ENCODE data around the gene CD9. TPM values are rescaled to one million over a fixed set of nuclear protein-coding genes. Genes with fewer than 3 reads are reported as not detected.
"Not testable (repeated sequence)": the region's sequence is repeated elsewhere in the genome, so short reads cannot be mapped to it uniquely, and the experiment has no call there.

The CD9 gene
- total and polyA plus RNA-seq, 2 donors (not counting 1 experiment from before 2014, with no cell fraction given) = 520 to 856 TPM

- Histone ChIP-seq H3K27me3 (ENCODE audit: control insufficient read depth, insufficient read depth, low read length) (no peaks in the 10 kb centered on the region), H3K4me2 (ENCODE audit: extremely low read depth, insufficient read depth, low read length) (no peak overlapping the region), H3K4me1 (ENCODE audit: control insufficient read depth, extremely low read depth, insufficient read depth, low read length) (peaks cover 6% of the 10 kb centered on the region), H2AFZ (ENCODE audit: low read length) (no peak overlapping the region), H3K79me2 (ENCODE audit: control insufficient read depth, insufficient read depth, low read length) (no peaks in the 10 kb centered on the region), H4K20me1 (ENCODE audit: control insufficient read depth, extremely low read depth, insufficient read depth, low read length) (no peaks in the 10 kb centered on the region), H3K27ac (ENCODE audit: insufficient read depth, low read length) (no peak overlapping the region), H3K4me3 (replicated peaks in 1 of 4; ENCODE audit: control extremely low read depth in 1 of 4, insufficient read depth in 1 of 4, low read depth in 3 of 4, low read length in 4 of 4) (no peak overlapping the region), H3K36me3 (ENCODE audit: control insufficient read depth, insufficient read depth, low read length) (no peaks in the 10 kb centered on the region), H3K9ac (ENCODE audit: insufficient read depth, low read length) (no peak overlapping the region), H3K9me3 (ENCODE audit: control insufficient read depth, insufficient read depth, low read depth, low read length) (no peaks in the 10 kb centered on the region)
- no peak for DNase-seq (ENCODE audit: low read depth in 2 of 2)
- TF ChIP-seq, protein P1, sequence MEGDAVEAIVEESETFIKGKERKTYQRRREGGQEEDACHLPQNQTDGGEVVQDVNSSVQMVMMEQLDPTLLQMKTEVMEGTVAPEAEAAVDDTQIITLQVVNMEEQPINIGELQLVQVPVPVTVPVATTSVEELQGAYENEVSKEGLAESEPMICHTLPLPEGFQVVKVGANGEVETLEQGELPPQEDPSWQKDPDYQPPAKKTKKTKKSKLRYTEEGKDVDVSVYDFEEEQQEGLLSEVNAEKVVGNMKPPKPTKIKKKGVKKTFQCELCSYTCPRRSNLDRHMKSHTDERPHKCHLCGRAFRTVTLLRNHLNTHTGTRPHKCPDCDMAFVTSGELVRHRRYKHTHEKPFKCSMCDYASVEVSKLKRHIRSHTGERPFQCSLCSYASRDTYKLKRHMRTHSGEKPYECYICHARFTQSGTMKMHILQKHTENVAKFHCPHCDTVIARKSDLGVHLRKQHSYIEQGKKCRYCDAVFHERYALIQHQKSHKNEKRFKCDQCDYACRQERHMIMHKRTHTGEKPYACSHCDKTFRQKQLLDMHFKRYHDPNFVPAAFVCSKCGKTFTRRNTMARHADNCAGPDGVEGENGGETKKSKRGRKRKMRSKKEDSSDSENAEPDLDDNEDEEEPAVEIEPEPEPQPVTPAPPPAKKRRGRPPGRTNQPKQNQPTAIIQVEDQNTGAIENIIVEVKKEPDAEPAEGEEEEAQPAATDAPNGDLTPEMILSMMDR (conservative IDR thresholded peaks at IDR 0.05 in 1 of 2, IDR thresholded peaks at IDR 0.05 in 1 of 2; ENCODE audit: low read depth in 1 of 2, low read length in 2 of 2) = no peak
- no peak for TF ChIP-seq EZH2 (IDR thresholded peaks at IDR 0.05; ENCODE audit: low read length, missing control alignments)
Observed at GRCh38 chr12:6158255-6158654, 41.9 kb upstream of the CD9 start.

DNA sequence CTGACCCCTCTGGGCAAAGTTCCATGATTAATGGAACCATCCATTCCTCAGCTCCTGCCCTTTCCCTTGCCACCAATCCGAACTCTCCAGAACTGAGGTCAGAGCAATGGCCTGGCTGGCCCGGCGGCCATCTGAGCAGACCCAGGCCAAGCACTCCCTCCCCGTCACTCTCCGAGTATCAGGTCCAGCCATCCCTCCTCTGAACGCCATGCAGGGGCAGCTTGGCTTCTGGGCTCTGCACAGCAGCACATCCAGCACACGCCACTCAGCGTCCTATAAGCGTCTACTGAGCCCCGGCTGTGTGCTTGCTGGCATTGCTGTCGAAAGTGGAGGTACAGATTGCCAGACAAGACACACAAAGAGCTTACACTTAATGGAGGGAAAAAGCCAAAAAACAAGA lies 41.5 kb upstream of the CD9 start:
- H3K4me3 ChIP-seq (replicated peaks in 1 of 4; ENCODE audit: control extremely low read depth in 1 of 4, insufficient read depth in 1 of 4, low read depth in 3 of 4, low read length in 4 of 4) = no peak overlapping the region
- H3K79me2 ChIP-seq (ENCODE audit: control insufficient read depth, insufficient read depth, low read length) = no peaks in the 10 kb centered on the region
- no peak overlapping the region for H3K4me2 ChIP-seq (ENCODE audit: extremely low read depth, insufficient read depth, low read length)
- no peak overlapping the region for H3K9ac ChIP-seq (ENCODE audit: insufficient read depth, low read length)
- H3K4me1 ChIP-seq (ENCODE audit: control insufficient read depth, extremely low read depth, insufficient read depth, low read length) = peaks cover 6% of the 10 kb centered on the region
- H3K36me3 ChIP-seq (ENCODE audit: control insufficient read depth, insufficient read depth, low read length) = no peaks in the 10 kb centered on the region
- no peak overlapping the region for H3K27ac ChIP-seq (ENCODE audit: insufficient read depth, low read length)
- no peaks in the 10 kb centered on the region for H3K27me3 ChIP-seq (ENCODE audit: control insufficient read depth, insufficient read depth, low read length)
- H4K20me1 ChIP-seq (ENCODE audit: control insufficient read depth, extremely low read depth, insufficient read depth, low read length) = no peaks in the 10 kb centered on the region
- no peak for TF ChIP-seq EZH2 (IDR thresholded peaks at IDR 0.05; ENCODE audit: low read length, missing control alignments)
- TF ChIP-seq, protein P1 (conservative IDR thresholded peaks at IDR 0.05 in 1 of 2, IDR thresholded peaks at IDR 0.05 in 1 of 2; ENCODE audit: low read depth in 1 of 2, low read length in 2 of 2) = no peak
- no peak overlapping the region for H2AFZ ChIP-seq (ENCODE audit: low read length)
- DNase-seq (ENCODE audit: low read depth in 2 of 2) = no peak
- H3K9me3 ChIP-seq (ENCODE audit: control insufficient read depth, insufficient read depth, low read depth, low read length) = no peaks in the 10 kb centered on the region

GRCh38 chr12:6159166-6160011 lies 40.8 kb upstream of the CD9 start:
- not testable (repeated sequence) for H3K79me2 ChIP-seq (ENCODE audit: control insufficient read depth, insufficient read depth, low read length); H3K36me3 ChIP-seq (ENCODE audit: control insufficient read depth, insufficient read depth, low read length); H3K4me3 ChIP-seq (replicated peaks in 1 of 4; ENCODE audit: control extremely low read depth in 1 of 4, insufficient read depth in 1 of 4, low read depth in 3 of 4, low read length in 4 of 4); H3K27me3 ChIP-seq (ENCODE audit: control insufficient read depth, insufficient read depth, low read length); H3K4me1 ChIP-seq (ENCODE audit: control insufficient read depth, extremely low read depth, insufficient read depth, low read length); H3K4me2 ChIP-seq (ENCODE audit: extremely low read depth, insufficient read depth, low read length); DNase-seq (ENCODE audit: low read depth in 2 of 2); H4K20me1 ChIP-seq (ENCODE audit: control insufficient read depth, extremely low read depth, insufficient read depth, low read length); H3K27ac ChIP-seq (ENCODE audit: insufficient read depth, low read length); H2AFZ ChIP-seq (ENCODE audit: low read length); H3K9me3 ChIP-seq (ENCODE audit: control insufficient read depth, insufficient read depth, low read depth, low read length); H3K9ac ChIP-seq (ENCODE audit: insufficient read depth, low read length)

DNA sequence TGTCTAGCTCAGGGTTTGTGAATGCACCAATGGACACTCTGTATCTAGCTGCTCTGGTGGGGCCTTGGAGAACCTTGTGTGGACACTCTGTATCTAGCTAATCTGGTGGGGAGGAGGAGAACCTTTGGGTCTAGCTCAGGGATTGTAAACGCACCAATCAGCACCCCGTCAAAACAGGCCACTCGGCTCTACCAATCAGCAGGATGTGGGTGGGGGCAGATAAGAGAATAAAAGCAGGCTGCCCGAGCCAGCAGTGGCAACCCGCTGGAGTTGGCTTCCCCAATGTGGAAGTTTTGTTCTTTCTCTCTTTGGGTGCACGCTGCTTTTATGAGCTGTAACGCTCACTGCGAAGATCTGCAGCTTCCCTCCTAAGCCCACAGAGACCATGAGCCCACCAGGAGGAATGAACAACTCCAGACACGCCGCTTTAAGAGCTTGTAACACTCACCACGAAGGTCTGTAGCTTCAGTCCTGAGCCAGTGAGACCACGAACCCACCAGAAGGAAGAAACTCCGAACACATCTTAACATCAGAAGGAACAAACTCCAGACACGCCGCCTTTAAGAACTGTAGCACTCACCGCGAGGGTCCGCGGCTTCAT lies 40.1 kb upstream of the CD9 start:
- not testable (repeated sequence) for H3K4me1 ChIP-seq (ENCODE audit: control insufficient read depth, extremely low read depth, insufficient read depth, low read length); H3K36me3 ChIP-seq (ENCODE audit: control insufficient read depth, insufficient read depth, low read length); H3K4me3 ChIP-seq (replicated peaks in 1 of 4; ENCODE audit: control extremely low read depth in 1 of 4, insufficient read depth in 1 of 4, low read depth in 3 of 4, low read length in 4 of 4); DNase-seq (ENCODE audit: low read depth in 2 of 2); H3K27me3 ChIP-seq (ENCODE audit: control insufficient read depth, insufficient read depth, low read length); H4K20me1 ChIP-seq (ENCODE audit: control insufficient read depth, extremely low read depth, insufficient read depth, low read length); H3K4me2 ChIP-seq (ENCODE audit: extremely low read depth, insufficient read depth, low read length); H3K79me2 ChIP-seq (ENCODE audit: control insufficient read depth, insufficient read depth, low read length); H3K9me3 ChIP-seq (ENCODE audit: control insufficient read depth, insufficient read depth, low read depth, low read length); H2AFZ ChIP-seq (ENCODE audit: low read length); H3K27ac ChIP-seq (ENCODE audit: insufficient read depth, low read length); H3K9ac ChIP-seq (ENCODE audit: insufficient read depth, low read length)

All from fibroblast of lung (primary cell).